ENCODE results near the gene SH3RF2. TPM values are rescaled to one million over a fixed set of nuclear protein-coding genes. Genes with fewer than 3 reads are reported as not detected.

The SH3RF2 gene
- total RNA-seq, 2 donors from 2014 or later: not detected

DNA sequence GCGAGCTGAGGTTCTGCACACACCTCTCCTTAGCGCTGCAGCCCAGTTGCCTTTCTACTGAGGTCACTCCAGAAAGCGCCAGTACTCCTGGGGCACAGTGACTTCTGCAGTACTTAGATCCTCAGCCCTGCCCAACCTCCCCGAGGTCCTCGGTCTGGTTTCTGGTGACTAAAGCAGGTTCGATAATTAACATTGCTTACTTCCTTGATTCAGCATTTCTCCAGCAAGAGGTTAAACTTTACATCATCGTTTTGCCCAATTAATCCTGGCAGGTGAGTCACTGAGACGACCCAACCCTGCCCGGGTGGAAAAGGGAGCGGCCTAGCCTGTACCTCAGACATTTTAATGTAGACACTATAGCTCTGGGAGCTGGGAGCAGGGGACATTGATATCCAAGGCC is 91.4 kb downstream of the SH3RF2 start:
- no peak overlapping the region for H3K27ac Mint-ChIP-seq
- DNase-seq (ENCODE audit: low spot score in 2 of 2) (no peak), ATAC-seq (no peak)
- no peaks in the 10 kb centered on the region for H3K36me3 Mint-ChIP-seq
- no peaks in the 10 kb centered on the region for H3K9me3 Mint-ChIP-seq

GRCh38 chr5:146032911-146033310 is 96.5 kb downstream of the SH3RF2 start:
- no peak for DNase-seq (ENCODE audit: low spot score in 2 of 2)
- no peak overlapping the region for H3K27ac Mint-ChIP-seq
- no peaks in the 10 kb centered on the region for H3K9me3 Mint-ChIP-seq
- H3K36me3 Mint-ChIP-seq: no peaks in the 10 kb centered on the region
- no peak for ATAC-seq

DNA sequence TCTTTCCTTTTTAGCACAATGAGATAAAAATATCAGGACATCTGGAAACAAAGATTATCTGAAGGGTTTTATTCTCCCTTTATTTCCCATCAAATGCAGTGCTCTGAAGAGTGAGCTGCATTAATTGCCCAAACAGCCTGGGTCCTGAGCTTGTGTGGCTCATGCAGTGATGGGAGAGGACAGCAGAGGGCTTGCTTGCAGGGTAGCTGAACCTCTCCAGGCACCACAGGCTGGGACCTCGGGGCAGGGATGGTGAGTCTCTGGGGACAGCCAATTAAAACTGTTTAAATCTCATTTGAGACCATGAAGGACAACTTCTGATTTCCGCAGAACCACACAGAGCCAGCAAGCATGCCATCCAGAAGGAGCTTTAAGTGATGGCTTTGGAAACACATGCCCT is 97.7 kb downstream of the SH3RF2 start:
- Mint-ChIP-seq H3K9me3 (no peaks in the 10 kb centered on the region), H3K27ac (no peak overlapping the region), H3K36me3 (no peaks in the 10 kb centered on the region)
- ATAC-seq (no peak), DNase-seq (ENCODE audit: low spot score in 2 of 2) (no peak)

GRCh38 chr5:146034605-146035004 is 98.2 kb downstream of the SH3RF2 start:
- H3K36me3 Mint-ChIP-seq: no peaks in the 10 kb centered on the region
- no peak for ATAC-seq
- no peaks in the 10 kb centered on the region for H3K9me3 Mint-ChIP-seq
- DNase-seq (ENCODE audit: low spot score in 2 of 2): no peak
- no peak overlapping the region for H3K27ac Mint-ChIP-seq

- no peak for ATAC-seq
- Mint-ChIP-seq H3K36me3 (no peaks in the 10 kb centered on the region), H3K27ac (no peak overlapping the region), H3K9me3 (no peaks in the 10 kb centered on the region)
- DNase-seq (ENCODE audit: low spot score in 2 of 2): no peak
Observed at GRCh38 chr5:146039420-146039819, 103.0 kb downstream of the SH3RF2 start.

DNA sequence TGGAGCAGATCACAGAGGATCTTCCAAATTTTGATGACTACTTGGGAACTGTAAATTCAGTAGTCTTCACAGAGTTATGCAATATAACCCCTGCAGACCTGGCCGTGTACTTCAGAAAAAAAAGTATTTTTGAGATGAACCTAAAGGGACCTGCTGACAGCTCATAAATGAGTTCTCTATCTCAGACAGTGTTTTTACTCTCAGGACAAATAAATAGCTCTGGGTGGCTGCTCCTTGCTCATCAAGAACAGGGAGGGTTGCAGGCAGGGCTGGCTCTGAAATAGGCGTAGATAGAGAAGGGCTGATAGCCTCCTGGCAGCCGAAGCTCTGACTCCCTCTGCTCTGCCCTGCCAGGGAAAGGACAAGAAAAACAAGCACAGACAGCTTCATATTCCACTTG is 104.1 kb downstream of the SH3RF2 start:
- DNase-seq (ENCODE audit: low spot score in 2 of 2) (no peak), ATAC-seq (no peak)
- Mint-ChIP-seq H3K36me3 (no peaks in the 10 kb centered on the region), H3K27ac (no peak overlapping the region), H3K9me3 (no peaks in the 10 kb centered on the region)

- Mint-ChIP-seq H3K27ac (no peak overlapping the region), H3K9me3 (peaks cover 0 to 4% of the 10 kb centered on the region in 2 donors), H3K36me3 (no peaks in the 10 kb centered on the region)
- DNase-seq (ENCODE audit: low spot score in 2 of 2) (no peak), ATAC-seq (no peak)
Observed at GRCh38 chr5:146041180-146041789, 104.9 kb downstream of the SH3RF2 start.

- Mint-ChIP-seq H3K36me3 (no peaks in the 10 kb centered on the region), H3K27ac (peak overlapping the region in 1 of 2 donors; percentile 75), H3K9me3 (peaks cover 0 to 4% of the 10 kb centered on the region in 2 donors)
- ATAC-seq: no peak
- no peak for DNase-seq (ENCODE audit: low spot score in 2 of 2)
Observed at GRCh38 chr5:146042628-146043279, 106.4 kb downstream of the SH3RF2 start.

- peaks cover 0 to 4% of the 10 kb centered on the region in 2 donors for H3K9me3 Mint-ChIP-seq
- no peak for ATAC-seq
- H3K36me3 Mint-ChIP-seq: no peaks in the 10 kb centered on the region
- no peak for DNase-seq (ENCODE audit: low spot score in 2 of 2)
- H3K27ac Mint-ChIP-seq: no peak overlapping the region
Observed at GRCh38 chr5:146043722-146044121, 107.3 kb downstream of the SH3RF2 start.

DNA sequence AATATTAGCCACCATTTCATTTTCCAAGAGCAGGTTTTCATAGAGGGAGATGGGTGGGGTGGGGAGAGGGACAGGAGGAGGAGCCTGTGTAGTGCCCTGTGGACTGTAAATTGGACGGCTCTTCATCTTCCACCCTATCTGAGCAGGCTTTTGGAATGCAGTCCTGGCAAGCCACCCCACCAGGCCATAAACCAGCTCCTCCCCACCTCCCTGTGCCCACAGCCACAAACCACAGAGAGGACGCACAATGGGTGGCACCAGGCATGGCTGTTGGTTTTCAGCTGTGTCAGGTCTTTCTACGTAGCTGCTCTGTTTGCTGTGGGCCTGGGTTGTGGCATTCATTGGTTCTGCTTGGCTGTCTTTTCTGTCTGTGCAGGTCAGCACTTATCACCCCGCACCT is 111.0 kb downstream of the SH3RF2 start:
- no peak overlapping the region for H3K27ac Mint-ChIP-seq
- DNase-seq (ENCODE audit: low spot score in 2 of 2): no peak

DNA sequence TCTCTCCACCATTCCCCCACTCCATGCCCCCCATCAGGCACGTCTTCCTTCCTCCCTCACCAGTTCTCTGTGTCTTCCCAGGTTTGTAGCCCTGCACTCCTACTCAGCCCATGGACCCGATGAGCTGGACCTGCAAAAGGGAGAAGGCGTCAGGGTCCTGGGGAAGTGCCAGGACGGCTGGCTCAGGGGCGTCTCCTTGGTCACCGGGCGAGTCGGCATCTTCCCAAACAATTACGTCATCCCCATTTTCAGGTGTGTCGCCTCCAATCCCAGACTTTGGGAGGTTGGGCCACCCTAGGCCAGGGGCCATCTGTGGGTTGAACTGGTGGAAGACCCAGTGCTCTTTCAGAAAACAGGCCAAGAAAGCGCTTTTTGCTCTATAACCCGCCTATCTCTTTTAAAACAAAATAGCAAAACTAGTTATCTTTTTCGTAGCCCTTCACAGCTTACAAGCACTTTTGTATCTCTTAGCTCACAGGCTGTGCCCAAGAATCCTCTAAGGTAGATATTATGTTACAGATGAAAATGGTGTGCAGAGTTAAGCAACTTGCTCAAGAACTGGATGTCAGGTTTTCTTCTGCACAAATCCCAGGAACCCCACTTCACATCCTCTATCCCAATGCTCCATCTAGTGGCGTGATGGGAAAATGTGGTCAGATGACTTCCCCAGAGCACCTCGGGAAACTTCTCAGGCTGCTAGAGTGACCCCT is 112.8 kb downstream of the SH3RF2 start:
- peak in 1 of 2 donors; percentile 40 for ATAC-seq
- DNase-seq (ENCODE audit: low spot score in 2 of 2): peak in 1 of 2 donors; percentile 24
- H3K27ac Mint-ChIP-seq: no peak overlapping the region

More for the DNA sequence above, 111.0 kb downstream of the SH3RF2 start:
- Mint-ChIP-seq H3K9me3 (peaks cover 0 to 4% of the 10 kb centered on the region in 2 donors), H3K36me3 (no peaks in the 10 kb centered on the region)
- no peak for ATAC-seq

GRCh38 chr5:146049704-146050026 is 113.3 kb downstream of the SH3RF2 start:
- DNase-seq (ENCODE audit: low spot score in 2 of 2) (no peak), ATAC-seq (no peak)
- Mint-ChIP-seq H3K9me3 (peaks cover 0 to 4% of the 10 kb centered on the region in 2 donors), H3K27ac (no peak overlapping the region), H3K36me3 (no peaks in the 10 kb centered on the region)

More for the DNA sequence above, 112.8 kb downstream of the SH3RF2 start:
- Mint-ChIP-seq H3K9me3 (peaks cover 0 to 4% of the 10 kb centered on the region in 2 donors), H3K36me3 (no peaks in the 10 kb centered on the region)

GRCh38 chr5:146050086-146050485 is 113.7 kb downstream of the SH3RF2 start:
- H3K36me3 Mint-ChIP-seq: no peaks in the 10 kb centered on the region
- H3K9me3 Mint-ChIP-seq: peaks cover 0 to 4% of the 10 kb centered on the region in 2 donors
- H3K27ac Mint-ChIP-seq: no peak overlapping the region
- DNase-seq (ENCODE audit: low spot score in 2 of 2): no peak
- ATAC-seq: no peak

DNA sequence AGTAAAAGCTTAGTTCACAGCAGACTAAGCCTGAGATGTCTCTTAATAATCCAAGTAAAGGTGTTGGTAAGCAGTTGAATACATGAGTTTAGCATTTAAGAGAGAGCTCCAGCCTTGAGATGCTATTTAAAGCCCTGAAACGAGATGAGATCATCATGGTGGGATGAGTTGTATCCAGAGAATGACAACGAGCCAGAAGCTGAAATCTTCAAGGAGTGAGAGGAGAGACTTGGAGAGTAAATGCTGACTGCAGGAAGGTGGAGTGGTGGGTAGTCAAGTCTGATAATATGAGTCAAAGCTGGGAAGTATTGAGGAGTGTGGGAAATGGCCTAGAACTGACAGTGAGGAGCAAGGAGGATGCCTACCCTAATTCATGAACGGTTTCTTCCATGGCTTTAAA is 115.3 kb downstream of the SH3RF2 start:
- DNase-seq (ENCODE audit: low spot score in 2 of 2) (no peak), ATAC-seq (no peak)
- no peak overlapping the region for H3K27ac Mint-ChIP-seq
- H3K36me3 Mint-ChIP-seq: no peaks in the 10 kb centered on the region
- no peaks in the 10 kb centered on the region for H3K9me3 Mint-ChIP-seq

DNA sequence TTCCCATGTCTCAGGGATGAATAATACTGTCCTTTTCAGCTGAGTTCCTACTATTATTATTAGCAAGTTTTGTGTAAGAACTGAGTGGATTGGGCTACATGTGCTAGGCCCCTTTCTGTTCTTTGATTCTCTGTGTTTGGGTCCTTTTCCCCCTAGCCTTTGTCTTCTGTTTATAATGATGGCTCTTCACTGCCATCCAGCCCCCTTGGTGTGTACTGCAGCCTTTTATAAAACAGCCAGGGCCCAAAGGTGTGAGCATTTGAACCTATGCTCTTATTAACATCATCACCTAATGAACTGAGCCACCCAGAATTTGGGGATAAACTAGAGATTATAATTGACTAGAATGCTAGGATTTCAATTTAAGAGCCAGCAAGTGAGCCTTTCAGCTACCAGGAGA is 116.4 kb downstream of the SH3RF2 start:
- Mint-ChIP-seq H3K27ac (no peak overlapping the region), H3K36me3 (no peaks in the 10 kb centered on the region), H3K9me3 (no peaks in the 10 kb centered on the region)
- ATAC-seq (no peak), DNase-seq (ENCODE audit: low spot score in 2 of 2) (no peak)

- Mint-ChIP-seq H3K27ac (no peak overlapping the region), H3K36me3 (no peaks in the 10 kb centered on the region), H3K9me3 (no peaks in the 10 kb centered on the region)
- DNase-seq (ENCODE audit: low spot score in 2 of 2) (no peak), ATAC-seq (no peak)
Observed at GRCh38 chr5:146055432-146055831, 119.1 kb downstream of the SH3RF2 start.

GRCh38 chr5:146059460-146060220 is 123.3 kb downstream of the SH3RF2 start:
- no peak for DNase-seq (ENCODE audit: low spot score in 2 of 2)
- Mint-ChIP-seq H3K36me3 (no peaks in the 10 kb centered on the region), H3K9me3 (no peaks in the 10 kb centered on the region), H3K27ac (no peak overlapping the region)
- no peak for ATAC-seq
